Glutamatergic neuron (in vitro differentiated cells): ENCODE results near the gene CD2AP. TPM values are rescaled to one million over a fixed set of nuclear protein-coding genes. Genes with fewer than 3 reads are reported as not detected.
A peak's percentile ranks its signal among the peaks of the same experiment; 100 is the strongest.

Experiments used
- DNase-seq: peaks from one replicate; pipeline ENCODE4 v3.0.0; 2022
- H3K27ac Mint-ChIP-seq: one replicate; pipeline ENCODE4 v1.8.0; 2020; ENCODE audit warnings: mild to moderate bottlenecking, mixed read lengths, inconsistent platforms; ENCODE audit not compliant: unreplicated experiment
- H3K27me3 Mint-ChIP-seq: one replicate; pipeline ENCODE4 v1.8.0; 2020; ENCODE audit warnings: mild to moderate bottlenecking, moderate library complexity, mixed read lengths, inconsistent platforms; ENCODE audit not compliant: unreplicated experiment
- H3K36me3 Mint-ChIP-seq: one replicate; pipeline ENCODE4 v1.8.0; 2020; ENCODE audit warnings: mild to moderate bottlenecking, mixed read lengths, inconsistent platforms; ENCODE audit not compliant: unreplicated experiment
- H3K4me1 Mint-ChIP-seq: one replicate; pipeline ENCODE4 v1.8.0; 2020; ENCODE audit warnings: mild to moderate bottlenecking, low read depth, mixed read lengths, inconsistent platforms; ENCODE audit not compliant: unreplicated experiment
- H3K4me3 Mint-ChIP-seq: one replicate; pipeline ENCODE4 v1.8.0; 2020; ENCODE audit warnings: mild to moderate bottlenecking, mixed read lengths, inconsistent platforms; ENCODE audit not compliant: unreplicated experiment
- H3K9me3 Mint-ChIP-seq: one replicate; pipeline ENCODE4 v1.8.0; 2020; ENCODE audit warnings: mild to moderate bottlenecking, moderate library complexity, mixed read lengths, inconsistent platforms; ENCODE audit not compliant: unreplicated experiment
- CTCF ChIP-seq: fragments of 200-600 bp; sonication (generic); IDR thresholded peaks from one replicate; pipeline ENCODE4 v1.5.0; 2021; ENCODE audit not compliant: partially characterized antibody, unreplicated experiment
- total RNA-seq: library from RNA; stranded (reverse); fragmentation: NEBNext Ultra II Directional; extraction: Animal tissue kit (Norgen Biotek cat#: 25700); gene quantifications from one replicate; pipeline ENCODE4 v1.2.1, GENCODE V29; 2021; ENCODE audit not compliant: unreplicated experiment

Gene CD2AP
- total RNA-seq, 1 donor from 2014 or later: 14.9 TPM

DNA sequence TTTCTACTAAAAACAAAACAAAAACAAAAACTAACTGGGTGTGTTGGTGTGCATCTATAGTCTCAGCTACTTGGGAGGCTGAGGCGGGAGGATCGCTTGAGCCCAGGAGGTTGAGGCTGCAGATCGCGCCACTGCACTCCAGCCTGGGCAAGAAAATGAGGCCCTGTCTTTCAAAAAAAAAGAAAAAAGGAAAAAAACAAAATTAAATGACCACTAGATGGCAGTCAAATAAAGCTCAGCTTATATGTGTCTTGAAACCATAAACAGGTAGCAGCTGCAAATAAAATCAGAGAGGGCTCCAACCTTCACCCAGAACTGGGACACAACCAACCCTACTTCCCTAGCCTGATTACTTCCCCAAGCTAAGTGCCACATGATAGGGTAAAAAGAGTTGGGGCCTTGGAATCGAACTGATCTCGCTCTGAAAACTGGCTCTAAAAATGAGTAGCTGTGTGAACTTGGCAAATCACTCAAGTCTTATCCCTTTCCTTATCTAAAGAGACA lies 153.7 kb downstream of the CD2AP start:
- peak; percentile 85 for TF ChIP-seq CTCF
- DNase-seq: no peak
- Mint-ChIP-seq H3K27me3 (no peaks in the 10 kb centered on the region), H3K36me3 (no peaks in the 10 kb centered on the region), H3K9me3 (no peaks in the 10 kb centered on the region), H3K4me3 (no peak overlapping the region), H3K4me1 (peaks cover 9% of the 10 kb centered on the region), H3K27ac (no peak overlapping the region)

DNA sequence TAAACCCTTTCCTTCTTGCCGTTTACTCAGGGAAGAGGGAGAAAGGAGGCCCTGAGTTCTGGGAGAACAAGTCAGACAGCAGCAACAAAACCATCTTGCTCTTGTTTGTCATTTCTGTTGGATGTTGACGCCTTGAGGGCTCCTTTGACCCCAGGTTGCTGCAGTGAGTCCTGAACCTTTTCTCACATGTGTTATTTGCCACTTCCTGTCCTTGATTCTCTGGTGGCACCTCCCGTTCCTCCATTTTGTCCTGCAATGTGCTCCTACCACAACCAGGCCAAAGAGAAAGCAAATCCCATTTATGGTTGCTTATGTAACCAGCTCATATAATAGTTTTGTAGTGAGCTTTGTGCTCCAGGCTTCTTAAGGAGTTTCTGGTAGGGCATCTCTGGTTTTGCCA lies 154.2 kb downstream of the CD2AP start:
- peaks cover 9% of the 10 kb centered on the region for H3K4me1 Mint-ChIP-seq
- no peaks in the 10 kb centered on the region for H3K27me3 Mint-ChIP-seq
- H3K9me3 Mint-ChIP-seq: no peaks in the 10 kb centered on the region
- TF ChIP-seq CTCF: no peak
- H3K36me3 Mint-ChIP-seq: no peaks in the 10 kb centered on the region
- H3K27ac Mint-ChIP-seq: no peak overlapping the region
- DNase-seq: no peak
- H3K4me3 Mint-ChIP-seq: no peak overlapping the region

- Mint-ChIP-seq H3K4me3 (no peak overlapping the region), H3K27me3 (no peaks in the 10 kb centered on the region), H3K4me1 (peaks cover 9% of the 10 kb centered on the region), H3K9me3 (peaks cover 2% of the 10 kb centered on the region), H3K27ac (peak overlapping the region; percentile 30), H3K36me3 (no peaks in the 10 kb centered on the region)
- no peak for DNase-seq
- TF ChIP-seq CTCF: no peak
Measured at GRCh38 chr6:47633141-47633540, 155.6 kb downstream of the CD2AP start.

DNA sequence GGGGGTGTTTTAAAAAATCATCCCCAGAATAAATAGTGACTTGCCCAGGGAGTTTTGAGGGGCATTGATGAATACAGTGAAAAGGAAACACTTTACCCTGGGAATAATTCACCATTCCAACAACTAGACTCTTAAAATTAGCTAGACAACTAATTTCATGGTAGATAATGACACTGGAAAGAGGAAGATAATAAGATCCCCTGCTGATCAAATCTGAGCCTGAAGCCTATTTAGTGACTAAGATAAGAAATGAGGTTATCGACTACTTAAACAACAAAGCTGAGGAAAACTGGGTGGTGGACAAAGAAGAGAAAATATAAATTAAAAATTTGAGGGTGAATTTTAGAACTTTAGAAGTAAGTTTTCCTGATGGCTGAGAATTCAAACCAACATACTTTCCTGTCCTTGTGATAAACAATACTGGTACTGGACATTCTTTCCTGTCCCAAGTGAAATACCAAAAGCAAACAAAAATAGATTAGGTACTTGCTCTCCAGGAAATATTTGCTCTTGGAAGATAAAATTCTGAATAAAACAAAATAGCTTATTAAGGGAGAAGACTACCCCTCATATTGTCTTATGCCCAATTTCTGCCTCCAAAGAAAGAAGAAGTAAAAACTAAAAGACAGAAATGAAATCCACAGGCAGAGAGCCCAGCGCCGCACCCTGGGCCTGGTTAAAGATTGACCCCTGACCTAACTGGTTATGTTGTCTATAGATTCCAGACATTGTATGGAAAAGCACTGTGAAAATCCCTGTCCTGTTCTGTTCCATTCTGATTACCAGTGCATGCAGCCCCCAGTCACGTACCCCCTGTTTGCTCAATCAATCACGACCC lies 156.8 kb downstream of the CD2AP start:
- no peak for DNase-seq
- TF ChIP-seq CTCF: no peak
- H3K4me1 Mint-ChIP-seq: peaks cover 9% of the 10 kb centered on the region
- no peak overlapping the region for H3K27ac Mint-ChIP-seq
- peaks cover 2% of the 10 kb centered on the region for H3K9me3 Mint-ChIP-seq
- H3K36me3 Mint-ChIP-seq: no peaks in the 10 kb centered on the region
- H3K4me3 Mint-ChIP-seq: no peak overlapping the region
- H3K27me3 Mint-ChIP-seq: peaks cover 2% of the 10 kb centered on the region

DNA sequence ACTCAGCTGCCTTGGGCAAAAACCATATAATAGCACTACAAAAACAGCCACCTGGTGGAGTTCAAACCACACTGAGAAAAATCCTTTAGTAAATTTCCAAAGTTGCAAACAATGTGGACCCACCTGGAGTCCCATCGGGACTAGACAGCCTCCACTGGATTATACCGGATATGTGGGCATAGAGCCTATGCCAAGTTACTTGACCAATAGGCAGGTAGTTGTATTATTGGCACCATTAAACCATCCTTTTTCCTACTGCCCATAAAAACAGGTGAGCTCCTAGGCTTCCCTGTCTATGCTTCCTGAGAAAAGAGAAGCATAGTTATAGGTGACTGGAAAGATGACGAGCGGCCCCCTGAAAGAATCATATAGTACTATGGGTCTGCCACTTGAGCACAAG lies 169.1 kb downstream of the CD2AP start:
- no peaks in the 10 kb centered on the region for H3K36me3 Mint-ChIP-seq
- no peaks in the 10 kb centered on the region for H3K4me1 Mint-ChIP-seq
- no peak overlapping the region for H3K27ac Mint-ChIP-seq
- no peak for DNase-seq
- TF ChIP-seq CTCF: no peak
- no peaks in the 10 kb centered on the region for H3K27me3 Mint-ChIP-seq
- no peaks in the 10 kb centered on the region for H3K9me3 Mint-ChIP-seq
- no peak overlapping the region for H3K4me3 Mint-ChIP-seq
